Mammary epithelial cell (primary cell): Measurements from ENCODE around the gene MRPS22.

Experiments used
- EZH2 ChIP-seq: IDR thresholded peaks from 2 replicates; pipeline ENCODE4 v1.6.1; 2012; ENCODE audit warnings: low read length, inconsistent platforms, borderline replicate concordance
- TF ChIP-seq, protein P1 (sequence below), 2 donors: IDR thresholded peaks in 1 of 2; conservative IDR thresholded peaks in 1 of 2; 2 replicates each; pipeline ENCODE4 v1.5.1; 2011 to 2012; ENCODE audit warnings: inconsistent platforms in 2 of 2, low read length in 2 of 2, mild to moderate bottlenecking in 2 of 2, control low read depth in 1 of 2, low read depth in 1 of 2; ENCODE audit not compliant: insufficient read depth in 1 of 2; ENCODE audit errors: extremely low read depth in 1 of 2

DNA sequence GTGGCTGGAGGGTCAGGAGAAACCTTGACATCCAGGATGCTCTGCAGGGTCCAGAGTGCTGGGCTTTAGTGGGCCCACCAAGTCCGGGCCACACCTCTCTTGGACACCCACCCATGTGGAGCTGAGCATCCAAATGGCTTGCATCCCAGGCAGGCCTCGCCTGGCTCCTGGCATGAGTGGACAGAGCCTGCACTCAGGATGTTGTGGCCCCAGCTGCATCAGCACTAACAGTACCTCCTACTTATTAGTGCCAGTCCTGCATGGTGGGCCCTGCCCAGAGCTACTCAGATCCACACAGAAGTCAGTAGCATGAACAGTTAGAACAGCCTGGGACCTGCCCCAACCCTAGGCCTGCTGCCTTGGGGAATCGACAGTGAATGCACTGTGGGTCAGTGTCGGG lies 42.2 kb upstream of the MRPS22 start:
- TF ChIP-seq, protein P1, sequence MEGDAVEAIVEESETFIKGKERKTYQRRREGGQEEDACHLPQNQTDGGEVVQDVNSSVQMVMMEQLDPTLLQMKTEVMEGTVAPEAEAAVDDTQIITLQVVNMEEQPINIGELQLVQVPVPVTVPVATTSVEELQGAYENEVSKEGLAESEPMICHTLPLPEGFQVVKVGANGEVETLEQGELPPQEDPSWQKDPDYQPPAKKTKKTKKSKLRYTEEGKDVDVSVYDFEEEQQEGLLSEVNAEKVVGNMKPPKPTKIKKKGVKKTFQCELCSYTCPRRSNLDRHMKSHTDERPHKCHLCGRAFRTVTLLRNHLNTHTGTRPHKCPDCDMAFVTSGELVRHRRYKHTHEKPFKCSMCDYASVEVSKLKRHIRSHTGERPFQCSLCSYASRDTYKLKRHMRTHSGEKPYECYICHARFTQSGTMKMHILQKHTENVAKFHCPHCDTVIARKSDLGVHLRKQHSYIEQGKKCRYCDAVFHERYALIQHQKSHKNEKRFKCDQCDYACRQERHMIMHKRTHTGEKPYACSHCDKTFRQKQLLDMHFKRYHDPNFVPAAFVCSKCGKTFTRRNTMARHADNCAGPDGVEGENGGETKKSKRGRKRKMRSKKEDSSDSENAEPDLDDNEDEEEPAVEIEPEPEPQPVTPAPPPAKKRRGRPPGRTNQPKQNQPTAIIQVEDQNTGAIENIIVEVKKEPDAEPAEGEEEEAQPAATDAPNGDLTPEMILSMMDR (conservative IDR thresholded peaks at IDR 0.05 in 1 of 2, IDR thresholded peaks at IDR 0.05 in 1 of 2; ENCODE audit: extremely low read depth in 1 of 2, insufficient read depth in 1 of 2, low read depth in 1 of 2, low read length in 2 of 2) = no peak
- TF ChIP-seq EZH2 = no peak
